GM21447 (cell line): ENCODE data around the gene HOXC12.

Experiments
- ATAC-seq: cut with Tn5 transposase; IDR thresholded peaks from one replicate; pipeline ENCODE4 v1.9.1; 2021; ENCODE audit not compliant: unreplicated experiment

Gene HOXC12

GRCh38 chr12:53982648-53983567, 28.2 kb downstream of the HOXC12 start:
- no peak for ATAC-seq

GRCh38 chr12:53983568-53983949, 28.9 kb downstream of the HOXC12 start:
- ATAC-seq = no peak

DNA sequence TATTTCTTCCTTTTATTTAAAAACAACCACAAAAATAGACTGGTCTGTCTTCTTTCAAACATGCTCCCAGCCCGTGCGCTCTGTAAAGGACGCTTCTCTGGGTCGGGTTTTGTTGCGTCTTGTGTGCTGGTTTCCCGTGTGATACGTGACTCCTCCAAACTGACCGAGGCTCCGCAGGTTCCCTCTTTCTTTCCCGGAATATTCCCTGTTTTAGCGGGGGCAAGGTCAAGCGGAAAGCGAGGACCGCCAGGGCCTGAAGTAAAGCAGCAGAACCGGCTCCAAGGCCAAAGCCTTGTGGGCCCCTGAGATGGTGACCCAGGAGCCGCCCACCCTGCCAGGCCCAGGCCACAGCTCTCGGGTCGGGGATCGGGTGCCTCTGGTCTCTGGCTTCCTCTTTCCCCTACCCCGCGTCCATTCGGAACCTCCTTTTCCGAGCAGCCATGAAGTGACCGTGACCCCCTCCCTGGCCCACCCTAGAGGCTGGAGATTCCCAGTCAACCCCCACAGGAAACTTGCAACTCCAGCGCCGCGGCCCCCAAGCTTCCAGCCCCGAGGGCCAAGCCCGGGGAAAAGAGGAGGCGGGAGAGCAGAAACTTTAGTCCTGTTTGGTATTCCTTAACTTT, 29.4 kb downstream of the HOXC12 start:
- ATAC-seq = no peak

- ATAC-seq = no peak
These were observed 30.4 kb downstream of the HOXC12 start, which contains the start of gene HOXC10 for GRCh38 chr12:53984901-53985691. TSS of gene HOXC10 (plus strand) at chr12:53985146. CDS start at chr12:53985260, 114 bp downstream.

DNA sequence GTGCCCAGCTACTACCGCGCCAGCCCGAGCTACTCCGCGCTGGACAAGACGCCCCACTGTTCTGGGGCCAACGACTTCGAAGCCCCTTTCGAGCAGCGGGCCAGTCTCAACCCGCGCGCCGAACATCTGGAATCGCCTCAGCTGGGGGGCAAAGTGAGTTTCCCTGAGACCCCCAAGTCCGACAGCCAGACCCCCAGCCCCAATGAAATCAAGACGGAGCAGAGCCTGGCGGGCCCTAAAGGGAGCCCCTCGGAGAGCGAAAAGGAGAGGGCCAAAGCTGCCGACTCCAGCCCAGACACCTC, 30.9 kb downstream of the HOXC12 start:
- no peak for ATAC-seq

DNA sequence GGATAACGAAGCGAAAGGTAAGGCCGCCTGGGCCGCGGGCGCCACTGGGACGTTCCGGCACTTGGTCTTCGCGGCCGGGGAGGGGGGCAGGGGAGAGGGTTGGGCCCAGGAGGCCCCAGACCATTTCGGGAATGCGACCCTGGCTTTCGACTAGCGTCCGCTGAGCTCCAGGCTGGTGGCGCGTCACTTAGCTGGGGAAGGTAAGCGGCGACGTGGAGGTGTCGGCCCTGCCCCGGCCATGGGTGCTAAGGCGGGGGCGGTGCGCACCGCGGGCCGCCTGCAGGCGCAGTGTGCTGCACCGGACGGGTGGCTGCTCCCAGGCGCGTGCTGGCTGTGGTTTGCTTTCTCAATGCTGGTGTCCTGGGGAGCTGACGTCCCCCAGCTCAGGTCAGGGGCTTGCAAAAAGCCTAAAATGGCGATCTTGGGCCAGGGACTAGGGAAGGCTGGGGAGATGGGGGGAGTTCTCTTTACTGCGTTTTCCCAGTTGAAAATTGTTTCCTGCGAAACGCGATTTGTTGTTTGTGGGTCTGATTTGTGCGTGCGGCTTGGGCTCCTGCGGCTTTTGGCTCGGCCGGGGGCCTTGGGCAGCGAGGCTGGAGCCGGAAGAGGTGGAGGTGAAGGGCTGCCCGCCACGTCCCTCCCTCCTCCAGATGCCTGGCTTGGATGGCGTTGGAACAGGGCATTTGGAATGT, 31.4 kb downstream of the HOXC12 start:
- no peak for ATAC-seq

DNA sequence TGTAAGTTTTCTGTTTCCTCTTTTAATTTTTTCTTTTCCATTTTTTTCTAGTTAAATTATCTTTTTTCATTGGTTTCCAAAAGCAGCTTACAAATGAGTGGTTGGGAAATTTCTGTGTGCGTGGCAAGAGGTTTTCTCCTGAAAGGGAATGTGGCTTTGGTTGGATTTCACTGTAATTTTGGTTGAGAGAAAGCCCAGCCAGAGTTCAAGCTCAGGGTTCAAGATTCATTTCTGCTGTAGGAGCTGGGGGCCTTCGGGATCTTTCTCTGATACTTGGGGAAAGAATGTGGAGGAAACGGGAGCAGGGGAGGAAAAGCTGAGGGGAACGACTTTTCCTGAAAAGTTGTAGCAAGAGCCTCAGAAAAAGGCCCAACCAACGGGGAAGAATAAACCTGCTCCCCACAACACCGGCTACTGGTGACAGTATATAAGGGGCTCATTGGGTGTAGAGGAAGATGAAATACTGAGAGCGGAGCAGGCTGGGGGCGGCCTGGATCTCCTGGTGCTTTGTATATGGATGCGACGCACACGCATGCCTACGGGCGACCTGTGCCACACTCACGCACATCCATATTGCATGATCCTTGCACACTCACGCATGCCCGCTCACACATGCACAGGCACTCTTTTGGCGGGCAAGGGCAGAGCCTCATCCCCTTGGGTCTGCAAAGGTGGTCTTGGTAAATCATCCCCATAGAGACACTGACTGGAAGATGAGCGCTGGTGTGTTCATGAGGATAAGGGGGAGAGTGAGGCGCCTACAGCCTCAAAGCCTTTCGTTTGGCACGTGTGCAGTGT, 32.2 kb downstream of the HOXC12 start:
- no peak for ATAC-seq

- ATAC-seq = no peak
These were observed 33.1 kb downstream of the HOXC12 start for GRCh38 chr12:53987787-53988230.

- no peak for ATAC-seq
These were observed 34.0 kb downstream of the HOXC12 start for GRCh38 chr12:53988541-53989226.

DNA sequence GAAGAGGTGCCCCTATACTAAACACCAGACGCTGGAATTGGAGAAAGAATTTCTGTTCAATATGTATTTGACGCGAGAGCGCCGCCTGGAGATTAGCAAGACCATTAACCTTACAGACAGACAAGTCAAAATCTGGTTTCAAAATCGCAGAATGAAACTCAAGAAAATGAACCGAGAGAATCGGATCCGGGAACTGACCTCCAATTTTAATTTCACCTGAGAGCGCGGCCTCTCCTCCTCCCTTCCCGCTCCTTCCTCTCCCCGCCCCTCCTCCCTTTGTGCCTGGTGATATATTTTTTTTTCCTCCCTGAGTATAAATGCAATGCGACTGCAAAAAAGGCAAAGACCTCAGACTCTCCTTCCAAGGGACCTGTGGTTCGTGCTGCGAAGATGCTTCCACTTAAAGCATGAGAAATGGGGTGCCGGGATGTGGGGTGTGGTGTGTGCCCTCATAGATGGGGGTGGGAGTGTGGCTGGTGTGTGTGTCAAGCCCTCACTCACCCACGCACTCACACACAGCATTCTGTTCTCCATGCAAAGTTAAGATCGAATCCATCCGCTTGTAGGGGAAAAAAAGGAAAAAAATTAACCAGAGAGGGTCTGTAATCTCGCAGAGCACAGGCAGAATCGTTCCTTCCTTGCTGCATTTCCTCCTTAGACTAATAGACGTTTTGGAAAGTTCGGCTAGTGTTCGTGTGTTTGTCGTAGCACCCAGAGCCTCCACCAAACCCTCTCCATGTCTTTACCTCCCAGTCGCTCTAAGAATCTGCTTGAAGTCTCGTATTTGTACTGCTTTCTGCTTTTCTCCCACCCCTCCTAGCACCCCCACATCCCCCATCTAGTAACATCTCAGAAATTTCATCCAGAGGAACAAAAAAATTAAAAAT, 34.8 kb downstream of the HOXC12 start:
- ATAC-seq = no peak

- ATAC-seq = no peak
These were observed 35.8 kb downstream of the HOXC12 start for GRCh38 chr12:53990311-53991076.

- ATAC-seq = no peak
These were observed 36.4 kb downstream of the HOXC12 start for GRCh38 chr12:53991077-53991460.

DNA sequence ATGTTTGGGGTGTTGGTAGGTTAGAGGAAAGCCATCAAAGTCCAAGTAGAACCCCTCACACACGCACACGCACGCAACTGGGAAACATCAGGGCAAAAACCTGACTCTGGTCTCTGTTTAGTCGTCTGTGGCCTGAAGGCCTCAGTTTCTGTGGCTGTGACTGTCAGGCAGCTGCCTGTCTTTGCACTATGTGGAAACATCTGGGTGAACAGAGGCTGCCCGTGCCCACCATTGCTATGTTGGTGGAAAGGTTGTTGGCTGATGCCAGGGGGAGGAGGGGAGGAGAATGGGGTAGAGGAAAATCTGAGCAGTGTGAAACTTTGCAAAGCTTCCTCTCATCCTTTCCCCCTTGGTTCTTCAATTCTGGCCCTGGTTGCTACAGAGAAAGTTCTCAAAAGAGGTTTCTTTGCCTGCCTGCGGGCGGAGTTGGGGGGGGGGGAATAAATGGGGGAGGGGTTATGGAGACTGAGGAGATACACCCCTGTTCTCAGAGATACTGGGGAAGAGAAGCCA, 37.7 kb downstream of the HOXC12 start:
- ATAC-seq = no peak

GRCh38 chr12:53993162-53994008, 38.7 kb downstream of the HOXC12 start:
- no peak for ATAC-seq

DNA sequence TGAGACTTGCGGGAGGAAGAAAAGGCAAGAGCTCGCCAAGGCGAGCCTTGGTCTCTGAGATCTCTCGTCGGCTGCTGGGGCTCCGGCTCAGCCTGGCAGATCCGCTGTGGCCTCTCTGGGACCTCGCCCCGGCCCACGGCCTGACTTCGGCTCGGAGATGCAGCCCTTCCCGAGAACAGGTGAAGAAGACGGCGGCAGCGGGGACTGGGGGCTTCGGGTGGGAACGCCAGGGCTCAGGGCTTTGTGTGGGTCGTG, 39.2 kb downstream of the HOXC12 start:
- no peak for ATAC-seq

DNA sequence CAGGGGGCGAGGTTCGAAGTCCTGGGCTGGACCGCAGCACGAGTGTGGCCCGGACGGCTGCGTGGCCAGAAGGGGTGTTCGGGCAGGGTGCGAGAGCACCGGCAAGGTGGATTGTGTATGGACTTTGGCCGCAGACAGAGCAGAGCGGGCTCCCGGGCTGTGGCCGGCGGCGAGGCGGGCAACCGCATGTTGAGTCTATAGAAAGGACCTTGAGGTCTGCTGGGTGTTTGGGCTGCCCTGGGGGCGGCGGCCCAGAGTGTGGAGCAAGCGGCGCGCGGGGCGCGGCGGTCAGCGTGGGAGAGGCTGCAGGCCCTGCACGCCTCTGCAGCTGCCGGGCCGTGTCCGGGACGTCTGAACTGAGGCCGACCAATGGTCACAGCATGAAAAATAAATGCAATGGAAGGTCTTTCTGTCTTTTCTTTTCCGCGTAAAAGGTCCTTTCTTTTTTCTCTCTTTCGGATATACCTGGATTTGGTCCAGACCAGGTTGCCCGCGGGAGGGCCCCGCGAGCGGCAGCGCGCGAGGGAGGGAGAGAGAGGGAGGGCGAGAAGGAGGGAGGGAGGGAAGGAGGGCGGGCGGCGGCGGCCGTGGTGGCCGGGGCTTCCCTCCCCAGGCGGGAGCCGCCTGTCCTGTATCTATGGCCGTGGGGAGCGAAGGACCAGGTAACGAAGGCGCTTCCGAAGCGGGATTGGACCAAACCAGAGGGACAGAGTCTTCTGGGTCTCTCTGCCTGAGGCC, 39.7 kb downstream of the HOXC12 start:
- no peak for ATAC-seq

DNA sequence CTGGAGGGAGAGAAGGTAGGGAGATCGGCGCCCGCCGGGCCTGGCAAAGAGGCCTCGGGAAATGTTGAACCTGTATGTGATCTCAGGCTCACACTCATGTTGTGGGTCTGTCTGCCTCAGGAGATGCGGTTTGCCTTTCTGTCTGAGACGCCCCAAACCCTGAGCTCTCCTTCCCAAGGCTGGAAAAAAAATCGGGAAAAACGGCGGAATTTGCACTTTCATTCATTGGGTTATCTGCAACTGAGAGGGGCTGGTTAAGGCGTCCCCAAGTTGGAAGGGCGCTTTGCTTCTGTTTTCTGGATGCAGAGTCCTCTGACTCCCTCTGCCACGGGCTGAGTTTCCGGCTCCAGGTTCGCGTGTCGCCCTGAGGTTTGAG, 40.3 kb downstream of the HOXC12 start:
- ATAC-seq = no peak
